ENCODE results near the gene KCNE2. TPM values are rescaled to one million over a fixed set of nuclear protein-coding genes. Genes with fewer than 3 reads are reported as not detected.
"Not testable (repeated sequence)": the region's sequence is repeated elsewhere in the genome, so short reads cannot be mapped to it uniquely, and the experiment has no call there.

Gene KCNE2
- total RNA-seq, 1 donor = not detected

GRCh38 chr21:34417448-34418077 lies 53.8 kb downstream of the KCNE2 start:
- not testable (repeated sequence) for H3K4me3 ChIP-seq (ENCODE audit: low read length); H3K27me3 ChIP-seq (ENCODE audit: insufficient read depth, low read length); H3K4me1 ChIP-seq (ENCODE audit: insufficient read depth, low read length); H3K9me3 ChIP-seq (ENCODE audit: low read depth, low read length)

Other genes starting within 250 kb of the KCNE2 start
- 2.1 TPM for gene SMIM11, start 11.5 kb downstream of the KCNE2 start, total RNA-seq
- not detected for gene SMIM34, start 59.9 kb downstream of the KCNE2 start, total RNA-seq
- 1.2 TPM for gene KCNE1, start 148.2 kb downstream of the KCNE2 start, total RNA-seq

All from mononuclear cell (primary cell).